B cell (primary cell): Measurements from ENCODE around the gene CEACAM3.

Experiments used
- EZH2 ChIP-seq: IDR thresholded peaks from 2 replicates; pipeline ENCODE4 v1.6.1; 2012; ENCODE audit warnings: borderline replicate concordance, low read depth, mild to moderate bottlenecking, moderate library complexity, low read length; ENCODE audit not compliant: insufficient read depth, poor library complexity, severe bottlenecking
- TF ChIP-seq, protein P1 (sequence below): fragments of 200-600 bp; IDR thresholded peaks from one replicate; pipeline ENCODE4 v1.8.0; 2022; ENCODE audit warnings: antibody characterized with exemption, mild to moderate bottlenecking

DNA sequence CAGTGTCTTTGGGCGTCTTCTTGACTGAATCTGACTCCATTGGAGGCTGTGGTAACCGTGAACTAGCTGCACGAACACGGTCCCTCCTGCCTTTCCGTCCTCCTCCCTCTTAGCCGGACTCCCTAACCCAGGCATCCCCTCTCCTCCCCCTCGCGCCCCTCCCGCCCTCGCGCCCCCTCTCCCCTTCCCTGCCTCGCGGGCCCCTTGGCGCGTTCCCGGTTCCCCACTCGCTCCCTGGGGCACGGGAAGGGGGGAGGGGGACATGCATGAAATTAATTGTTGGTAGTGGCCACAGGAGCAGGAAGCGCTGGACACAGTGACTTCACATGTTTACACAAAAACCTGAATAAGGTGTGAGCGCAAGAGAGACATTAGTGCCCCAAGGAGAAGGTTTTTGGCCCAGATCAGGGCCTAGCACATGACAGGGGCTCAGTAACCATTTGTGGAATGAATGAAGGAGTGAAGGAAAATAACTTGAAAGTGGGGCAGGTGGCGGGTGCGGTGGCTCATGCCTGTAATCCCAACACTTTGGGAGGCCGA is 48.7 kb downstream of the CEACAM3 start:
- TF ChIP-seq, protein P1, sequence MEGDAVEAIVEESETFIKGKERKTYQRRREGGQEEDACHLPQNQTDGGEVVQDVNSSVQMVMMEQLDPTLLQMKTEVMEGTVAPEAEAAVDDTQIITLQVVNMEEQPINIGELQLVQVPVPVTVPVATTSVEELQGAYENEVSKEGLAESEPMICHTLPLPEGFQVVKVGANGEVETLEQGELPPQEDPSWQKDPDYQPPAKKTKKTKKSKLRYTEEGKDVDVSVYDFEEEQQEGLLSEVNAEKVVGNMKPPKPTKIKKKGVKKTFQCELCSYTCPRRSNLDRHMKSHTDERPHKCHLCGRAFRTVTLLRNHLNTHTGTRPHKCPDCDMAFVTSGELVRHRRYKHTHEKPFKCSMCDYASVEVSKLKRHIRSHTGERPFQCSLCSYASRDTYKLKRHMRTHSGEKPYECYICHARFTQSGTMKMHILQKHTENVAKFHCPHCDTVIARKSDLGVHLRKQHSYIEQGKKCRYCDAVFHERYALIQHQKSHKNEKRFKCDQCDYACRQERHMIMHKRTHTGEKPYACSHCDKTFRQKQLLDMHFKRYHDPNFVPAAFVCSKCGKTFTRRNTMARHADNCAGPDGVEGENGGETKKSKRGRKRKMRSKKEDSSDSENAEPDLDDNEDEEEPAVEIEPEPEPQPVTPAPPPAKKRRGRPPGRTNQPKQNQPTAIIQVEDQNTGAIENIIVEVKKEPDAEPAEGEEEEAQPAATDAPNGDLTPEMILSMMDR, result no peak
- no peak for TF ChIP-seq EZH2
